Ovary (tissue), 9 donors: ENCODE data around the gene SLC9A7. TPM values are rescaled to one million over a fixed set of nuclear protein-coding genes. Genes with fewer than 3 reads are reported as not detected.

Experiments used
- DNase-seq, 5 donors: peaks; one replicate each; pipeline ENCODE4 v3.0.0-alpha.2; 2019 to 2020
- H3K27ac ChIP-seq, 2 donors: fragments of 200-600 bp; one replicate each; pipeline versions ENCODE4 v1.5.1 to v1.8.0; 2019 to 2022
- H3K27me3 ChIP-seq: fragments of 200-600 bp; one replicate; pipeline ENCODE4 v1.8.0; 2022
- H3K36me3 ChIP-seq: fragments of 200-600 bp; sonication (generic); one replicate; pipeline ENCODE4 v1.5.1; 2019
- H3K4me1 ChIP-seq: one replicate; pipeline ENCODE4 v1.8.1; 2013; ENCODE audit warnings: mild to moderate bottlenecking, moderate library complexity; ENCODE audit not compliant: insufficient read depth
- H3K4me3 ChIP-seq: fragments of 200-600 bp; sonication (generic); one replicate; pipeline ENCODE4 v1.5.1; 2017
- H3K9me3 ChIP-seq, 2 donors: fragments of 200-600 bp in 1 of 2; sonication (generic) in 1 of 2; one replicate each; pipeline versions ENCODE4 v1.5.1 to v1.8.1; 2013 to 2019; ENCODE audit warnings: mild to moderate bottlenecking in 1 of 2, moderate library complexity in 1 of 2
- CTCF ChIP-seq, 3 donors: fragments of 450-650 bp in 2 of 3; fragments of 200-600 bp in 1 of 3; IDR thresholded peaks; one replicate each; pipeline versions ENCODE4 v1.5.1 to v1.8.0; 2016 to 2022; ENCODE audit warnings: antibody characterized with exemption in 3 of 3, mild to moderate bottlenecking in 1 of 3
- EP300 ChIP-seq: sonication (generic); formaldehyde crosslinking; IDR thresholded peaks from one replicate; pipeline ENCODE4 v1.6.1; 2017; ENCODE audit warnings: antibody characterized with exemption
- POLR2A ChIP-seq: fragments of 450-650 bp; IDR thresholded peaks from one replicate; pipeline ENCODE4 v1.6.1; 2017; ENCODE audit warnings: antibody characterized with exemption, mild to moderate bottlenecking, moderate library complexity
- WGBS, 3 donors: extraction: QIAGEN DNeasy Blood & Tissue Kit in 1 of 3; methylation state at CpG; one replicate each; pipeline versions ENCODE4 v1.1.5 to v1.1.7; 2013 to 2017; 5-methylcytosine and 5-hydroxymethylcytosine counted together
- intact Hi-C, 4 donors: fragments of 100-400 bp; cut with DNase I; formaldehyde crosslinking; loops; one replicate each; pipeline versions ENCODE4 v1.11.0 to v1.15.1; 2022 to 2023
- polyA plus RNA-seq, 2 donors: library from polyadenylated mRNA; stranded (reverse); fragments of 200-250 nt in 1 of 2; fragments of 350-450 nt in 1 of 2; fragmentation: Illumina TruSeq in 1 of 2; extraction: RNeasy Lipid Tissue Mini Kit (QIAGEN cat#74804) in 1 of 2; gene quantifications; one replicate each; pipeline ENCODE4 v1.2.3, GENCODE V29; 2013 to 2014
- total RNA-seq, 7 donors: library from RNA; depleted of rRNA in 2 of 7; stranded (reverse); fragments of >200 nt in 2 of 7; fragmentation: NEBNext Ultra II Directional in 3 of 7; extraction: Animal tissue kit (Norgen Biotek cat#: 25700) in 3 of 7; gene quantifications; one replicate each; pipeline versions ENCODE4 v1.1.0 to v1.2.4, GENCODE V29; 2016 to 2023
- donor health status: DM: no; HTN: no; CAD: no; lungs with moderate emphysema.
- donor health status: DM: no; HTN: no; CAD: no.
- donor health status: Bipolar disorder and iron deficiency.
- donor health status: DM: yes; HTN: yes; CAD: no.
- donor health status: DM: no; HTN: no; CAD: no.
- donor health status: DM: yes; HTN: yes; CAD: no.

Gene SLC9A7
- total and polyA plus RNA-seq, 9 donors: 2.2 to 22.3 (median 9.1) TPM

DNA sequence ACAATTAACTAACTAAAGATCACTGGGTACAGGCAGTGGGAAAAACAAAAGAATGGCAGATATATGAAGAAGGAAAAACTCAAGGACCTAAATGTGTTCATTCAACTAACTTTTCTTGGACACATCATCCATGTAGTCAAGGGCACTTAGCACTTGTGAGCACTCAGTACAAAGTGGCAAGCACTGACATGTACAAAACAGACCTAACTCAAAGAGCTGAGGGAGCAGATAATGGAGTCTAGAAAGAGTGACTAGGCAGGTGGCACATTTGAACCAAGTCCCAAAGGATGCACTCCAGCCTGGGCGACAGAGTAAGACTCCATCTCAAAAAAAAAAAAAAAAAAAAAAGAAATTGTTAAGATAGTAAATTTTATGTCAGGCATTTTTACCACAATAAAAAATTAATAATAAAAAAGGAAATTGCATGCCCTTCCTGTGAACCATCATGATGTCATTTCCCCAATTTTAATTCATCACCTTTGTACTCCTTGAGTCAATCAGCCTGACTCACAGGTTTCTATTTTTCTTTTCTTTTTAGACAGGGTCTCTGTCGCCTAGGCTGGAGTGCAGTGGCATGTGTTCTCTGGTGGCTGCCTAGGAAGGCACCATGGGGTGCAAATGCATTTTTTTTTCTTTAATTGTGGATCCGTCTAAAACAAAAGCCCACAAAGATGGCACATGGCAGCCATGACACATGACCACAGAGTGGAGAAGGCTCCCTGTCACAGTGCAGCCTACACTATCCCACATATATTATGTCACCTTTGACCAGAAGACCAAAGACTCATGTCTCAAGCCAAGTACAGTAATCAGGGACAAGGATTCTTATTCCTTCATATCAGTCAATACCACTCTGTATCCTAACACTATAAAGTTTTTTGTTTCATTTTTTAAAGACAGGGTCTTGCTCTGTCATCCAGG, 93.4 kb downstream of the SLC9A7 start:
- H3K4me3 ChIP-seq: no peak overlapping the region
- no peak for DNase-seq
- no peaks in the 10 kb centered on the region for H3K36me3 ChIP-seq
- TF ChIP-seq CTCF (IDR thresholded peaks at IDR 0.05): no peak
- no peaks in the 10 kb centered on the region for H3K4me1 ChIP-seq
- WGBS, 3 donors: 64 to 70% (median 68%) methylated on average over 3 of the region's 3 CpGs
- intact Hi-C loops: no loop called here
- no peak overlapping the region for H3K27ac ChIP-seq
- no peaks in the 10 kb centered on the region for H3K27me3 ChIP-seq
- no peaks in the 10 kb centered on the region for H3K9me3 ChIP-seq

GRCh38 chrX:46662188-46662958, 96.5 kb downstream of the SLC9A7 start:
- Histone ChIP-seq H3K36me3 (no peaks in the 10 kb centered on the region), H3K9me3 (no peaks in the 10 kb centered on the region), H3K27ac (no peak overlapping the region), H3K4me3 (no peak overlapping the region), H3K27me3 (no peaks in the 10 kb centered on the region), H3K4me1 (no peaks in the 10 kb centered on the region)
- 76 to 79% (median 78%) methylated on average over 10 of the region's 10 CpGs for WGBS, 3 donors
- no peak for DNase-seq
- TF ChIP-seq CTCF (IDR thresholded peaks at IDR 0.05) (no peak), POLR2A (no peak), EP300 (no peak)
- intact Hi-C loops: no loop called here

DNA sequence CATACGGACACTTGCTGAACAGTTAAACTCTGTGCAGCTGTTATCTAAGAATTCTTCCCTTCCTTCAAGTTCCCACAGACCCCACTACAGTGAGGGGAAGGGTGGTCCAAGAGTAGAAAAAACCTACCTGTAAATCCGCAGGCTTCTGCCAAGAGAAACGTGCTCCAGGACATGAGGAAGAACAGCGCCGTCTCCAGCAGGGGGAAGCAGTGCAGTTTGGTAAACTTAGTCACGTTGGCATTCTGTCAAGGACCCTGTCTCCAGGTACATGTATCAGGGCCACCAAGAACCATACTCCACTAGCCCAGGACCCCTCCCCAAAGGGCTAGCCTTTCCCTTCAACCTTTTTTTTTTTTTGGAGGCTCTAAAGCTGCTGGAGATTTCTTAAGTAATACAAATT, 105.4 kb downstream of the SLC9A7 start:
- no peak for TF ChIP-seq EP300
- TF ChIP-seq POLR2A: no peak
- H3K9me3 ChIP-seq: no peaks in the 10 kb centered on the region
- no peak for DNase-seq
- no peak overlapping the region for H3K27ac ChIP-seq
- no peak overlapping the region for H3K4me3 ChIP-seq
- no peaks in the 10 kb centered on the region for H3K27me3 ChIP-seq
- intact Hi-C loops: no loop called here
- H3K4me1 ChIP-seq: no peaks in the 10 kb centered on the region
- 46 to 63% (median 52%) methylated on average over 6 of the region's 6 CpGs for WGBS, 3 donors
- no peaks in the 10 kb centered on the region for H3K36me3 ChIP-seq

GRCh38 chrX:46649421-46650260, 109.3 kb downstream of the SLC9A7 start:
- no peak overlapping the region for H3K4me3 ChIP-seq
- H3K27me3 ChIP-seq: no peaks in the 10 kb centered on the region
- no peak overlapping the region for H3K27ac ChIP-seq
- TF ChIP-seq CTCF (IDR thresholded peaks at IDR 0.05) (no peak), EP300 (no peak), POLR2A (no peak)
- no peaks in the 10 kb centered on the region for H3K9me3 ChIP-seq
- WGBS, 3 donors: 37 to 45% (median 42%) methylated on average over 7 of the region's 7 CpGs
- intact Hi-C loops: loop anchor here in 2 of 4 donors (5.0 to 10.0 kb wide), 2 partner anchors 75 to 77 kb away; partner anchors contain the start of gene CHST7 (in 2 of the 2)
- H3K36me3 ChIP-seq: no peaks in the 10 kb centered on the region
- DNase-seq: peak; percentile 46 to 63 (median 60)
- H3K4me1 ChIP-seq: no peaks in the 10 kb centered on the region
